OCI-LY3 (cell line): ENCODE results near the gene CALML4.
A peak's percentile ranks its signal among the peaks of the same experiment; 100 is the strongest.

Experiments
- H2AFZ ChIP-seq: fragments of 200-600, 300-600 bp; shearing (Covaris generic); 2 replicates; pipeline ENCODE4 v1.6.0; 2014; ENCODE audit warnings: antibody characterized with exemption, low read depth, low read length
- H3K27ac ChIP-seq: fragments of 200-600, 300-600 bp; sonication (generic); 2 replicates; pipeline ENCODE4 v1.5.1; 2014; ENCODE audit warnings: mild to moderate bottlenecking, low read length, moderate library complexity, mixed read lengths
- H3K27me3 ChIP-seq: fragments of 200-600, 300-600 bp; sonication (generic); 2 replicates; pipeline ENCODE4 v1.6.1; 2014; ENCODE audit warnings: low read depth, low read length, mixed read lengths
- H3K36me3 ChIP-seq: fragments of 200-600, 300-600 bp; sonication (generic); replicated peaks from 2 replicates; pipeline ENCODE3; 2014; ENCODE audit warnings: low read depth, low read length, mixed read lengths
- H3K4me1 ChIP-seq: fragments of 300-600, 200-600 bp; sonication (generic); 2 replicates; pipeline ENCODE4 v1.6.1; 2014; ENCODE audit warnings: low read length, mixed read lengths
- H3K4me2 ChIP-seq: fragments of 200-600, 300-600 bp; sonication (generic); 2 replicates; pipeline ENCODE4 v1.6.1; 2014; ENCODE audit warnings: low read length, mixed read lengths
- H3K4me3 ChIP-seq: fragments of 300-600, 200-600 bp; sonication (generic); 2 replicates; pipeline ENCODE4 v1.5.1; 2014; ENCODE audit warnings: antibody characterized with exemption, mild to moderate bottlenecking, low read length, moderate library complexity
- H3K79me2 ChIP-seq: fragments of 300-600, 200-600 bp; shearing (Covaris generic); 2 replicates; pipeline ENCODE4 v1.6.1; 2014; ENCODE audit warnings: mild to moderate bottlenecking, low read length, mixed read lengths
- H3K9ac ChIP-seq: fragments of 300-600, 200-600 bp; shearing (Covaris generic); 2 replicates; pipeline ENCODE4 v1.6.0; 2014; ENCODE audit warnings: mild to moderate bottlenecking, low read length, moderate library complexity
- H3K9me3 ChIP-seq: fragments of 200-600, 300-600 bp; shearing (Covaris generic); 2 replicates; pipeline ENCODE4 v1.6.1; 2014; ENCODE audit warnings: low read length, mixed read lengths; ENCODE audit not compliant: insufficient read depth
- H4K20me1 ChIP-seq: fragments of 200-600, 300-600 bp; sonication (generic); 2 replicates; pipeline ENCODE4 v1.6.1; 2016; ENCODE audit warnings: low read length, mixed read lengths; ENCODE audit not compliant: insufficient read depth
- CTCF ChIP-seq: fragments of 200-600, 300-600 bp; sonication (generic); IDR thresholded peaks from 2 replicates; pipeline ENCODE4 v1.5.1; 2014; ENCODE audit warnings: antibody characterized with exemption, low read length, low read depth
- EZH2phosphoT487 ChIP-seq: fragments of 200-600 bp; shearing (Covaris generic); IDR thresholded peaks from 2 replicates; pipeline ENCODE4 v1.6.1; 2018; ENCODE audit warnings: antibody characterized with exemption, mixed run types, low read depth

Gene CALML4

GRCh38 chr15:68234060-68234459, 28.9 kb upstream of the CALML4 start:
- Histone ChIP-seq H3K36me3 (no peaks in the 10 kb centered on the region), H3K27ac (no peak overlapping the region), H4K20me1 (no peaks in the 10 kb centered on the region), H3K79me2 (peaks cover 8% of the 10 kb centered on the region), H3K4me2 (no peak overlapping the region), H3K9me3 (no peaks in the 10 kb centered on the region), H3K9ac (no peak overlapping the region), H2AFZ (no peak overlapping the region), H3K4me1 (peaks cover 24% of the 10 kb centered on the region), H3K4me3 (no peak overlapping the region), H3K27me3 (no peaks in the 10 kb centered on the region)
- TF ChIP-seq CTCF = no peak
- TF ChIP-seq EZH2phosphoT487 = no peak

- Histone ChIP-seq H3K4me1 (peaks cover 24% of the 10 kb centered on the region), H3K4me2 (peak overlapping the region; percentile 14; the same call in 1 of the 2 replicates), H4K20me1 (peaks cover 6% of the 10 kb centered on the region; the same call in 1 of the 2 replicates), H3K9ac (no peak overlapping the region), H3K27me3 (no peaks in the 10 kb centered on the region), H3K79me2 (peaks cover 20% of the 10 kb centered on the region), H3K4me3 (no peak overlapping the region), H2AFZ (no peak overlapping the region), H3K27ac (no peak overlapping the region), H3K9me3 (no peaks in the 10 kb centered on the region), H3K36me3 (no peaks in the 10 kb centered on the region)
- TF ChIP-seq CTCF (no peak), EZH2phosphoT487 (no peak)
These were observed 27.8 kb upstream of the CALML4 start for GRCh38 chr15:68232937-68233336.

- peak overlapping the region; percentile 14; the same call in 1 of the 2 replicates for H3K4me2 ChIP-seq
- no peak overlapping the region for H2AFZ ChIP-seq
- H3K27me3 ChIP-seq = no peaks in the 10 kb centered on the region
- H3K27ac ChIP-seq = no peak overlapping the region
- H3K9ac ChIP-seq = no peak overlapping the region
- no peak overlapping the region for H3K4me3 ChIP-seq
- H3K79me2 ChIP-seq = peaks cover 24% of the 10 kb centered on the region
- no peak for TF ChIP-seq EZH2phosphoT487
- TF ChIP-seq CTCF = no peak
- no peaks in the 10 kb centered on the region for H3K9me3 ChIP-seq
- H3K36me3 ChIP-seq = no peaks in the 10 kb centered on the region
- peaks cover 29% of the 10 kb centered on the region for H3K4me1 ChIP-seq
- peaks cover 11% of the 10 kb centered on the region for H4K20me1 ChIP-seq
These were observed 27.3 kb upstream of the CALML4 start for GRCh38 chr15:68232449-68232848.

- no peaks in the 10 kb centered on the region for H3K36me3 ChIP-seq
- no peak overlapping the region for H2AFZ ChIP-seq
- H3K9ac ChIP-seq = no peak overlapping the region
- H4K20me1 ChIP-seq = peaks cover 13% of the 10 kb centered on the region
- no peaks in the 10 kb centered on the region for H3K9me3 ChIP-seq
- no peak overlapping the region for H3K27ac ChIP-seq
- TF ChIP-seq EZH2phosphoT487 (no peak), CTCF (no peak)
- H3K4me2 ChIP-seq = peak overlapping the region; percentile 95
- H3K4me3 ChIP-seq = peak overlapping the region; percentile 96; the same call in 1 of the 2 replicates
- H3K27me3 ChIP-seq = no peaks in the 10 kb centered on the region
- H3K4me1 ChIP-seq = peaks cover 32% of the 10 kb centered on the region
- H3K79me2 ChIP-seq = peaks cover 36% of the 10 kb centered on the region
These were observed 26.1 kb upstream of the CALML4 start for GRCh38 chr15:68231102-68231818.
